ENCODE data around the gene PNKD. TPM values are rescaled to one million over a fixed set of nuclear protein-coding genes. Genes with fewer than 3 reads are reported as not detected.

Gene PNKD
- total and polyA plus RNA-seq, 9 donors: 23.3 to 74.5 (median 48.1) TPM

GRCh38 chr2:218249691-218250090, 20.6 kb upstream of the PNKD start:
- Histone ChIP-seq H3K27me3 (no peaks in the 10 kb centered on the region), H3K9me3 (no peaks in the 10 kb centered on the region), H3K4me3 (no peak overlapping the region), H3K4me1 (ENCODE audit: insufficient read depth) (no peaks in the 10 kb centered on the region), H3K27ac (no peak overlapping the region), H3K36me3 (peaks cover 3% of the 10 kb centered on the region)
- intact Hi-C loops (cut with DNase I): no loop called here
- DNase-seq: no peak
- TF ChIP-seq POLR2A (IDR thresholded peaks at IDR 0.05) (no peak), EP300 (IDR thresholded peaks at IDR 0.05) (no peak)
- 93 to 95% (median 93%) methylated on average over 13 of the region's 13 CpGs for WGBS, 3 donors

- no peaks in the 10 kb centered on the region for H3K27me3 ChIP-seq
- intact Hi-C loops (cut with DNase I): no loop called here
- no peaks in the 10 kb centered on the region for H3K9me3 ChIP-seq
- no peaks in the 10 kb centered on the region for H3K4me1 ChIP-seq (ENCODE audit: insufficient read depth)
- no peak overlapping the region for H3K4me3 ChIP-seq
- H3K27ac ChIP-seq: no peak overlapping the region
- 43 to 55% (median 44%) methylated on average over 7 of the region's 7 CpGs for WGBS, 3 donors
- no peak for DNase-seq
- peaks cover 3% of the 10 kb centered on the region for H3K36me3 ChIP-seq
- TF ChIP-seq POLR2A (IDR thresholded peaks at IDR 0.05) (no peak), CTCF (IDR thresholded peaks at IDR 0.05) (no peak), EP300 (IDR thresholded peaks at IDR 0.05) (no peak)
Observed at GRCh38 chr2:218252509-218253231, 17.6 kb upstream of the PNKD start.

GRCh38 chr2:218253232-218253625, 17.1 kb upstream of the PNKD start:
- Histone ChIP-seq H3K27ac (no peak overlapping the region), H3K4me1 (ENCODE audit: insufficient read depth) (no peaks in the 10 kb centered on the region), H3K27me3 (no peaks in the 10 kb centered on the region), H3K36me3 (peaks cover 3% of the 10 kb centered on the region), H3K9me3 (no peaks in the 10 kb centered on the region), H3K4me3 (no peak overlapping the region)
- WGBS, 3 donors: 57 to 70% (median 60%) methylated on average over 5 of the region's 5 CpGs
- DNase-seq: no peak
- intact Hi-C loops (cut with DNase I): no loop called here
- TF ChIP-seq POLR2A (IDR thresholded peaks at IDR 0.05): no peak
- no peak for TF ChIP-seq EP300 (IDR thresholded peaks at IDR 0.05)
- no peak for TF ChIP-seq CTCF (IDR thresholded peaks at IDR 0.05)

- no peak overlapping the region for H3K27ac ChIP-seq
- H3K4me3 ChIP-seq: no peak overlapping the region
- intact Hi-C loops (cut with DNase I): no loop called here
- TF ChIP-seq EP300 (IDR thresholded peaks at IDR 0.05) (no peak), POLR2A (IDR thresholded peaks at IDR 0.05) (no peak), CTCF (IDR thresholded peaks at IDR 0.05) (no peak)
- H3K4me1 ChIP-seq (ENCODE audit: insufficient read depth): peaks cover 15% of the 10 kb centered on the region
- H3K27me3 ChIP-seq: no peaks in the 10 kb centered on the region
- no peak for DNase-seq
- H3K9me3 ChIP-seq: no peaks in the 10 kb centered on the region
- 68 to 87% (median 72%) methylated on average over 6 of the region's 6 CpGs for WGBS, 3 donors
- H3K36me3 ChIP-seq: no peaks in the 10 kb centered on the region
Observed at GRCh38 chr2:218255446-218255845, 14.9 kb upstream of the PNKD start.

GRCh38 chr2:218256612-218257350, 13.5 kb upstream of the PNKD start:
- intact Hi-C loops (cut with DNase I): no loop called here
- Histone ChIP-seq H3K36me3 (no peaks in the 10 kb centered on the region), H3K4me1 (ENCODE audit: insufficient read depth) (peaks cover 17% of the 10 kb centered on the region), H3K4me3 (no peak overlapping the region), H3K27ac (no peak overlapping the region), H3K9me3 (no peaks in the 10 kb centered on the region), H3K27me3 (no peaks in the 10 kb centered on the region)
- WGBS, 3 donors: 90 to 91% (median 90%) methylated on average over 13 of the region's 13 CpGs
- TF ChIP-seq EP300 (IDR thresholded peaks at IDR 0.05) (no peak), POLR2A (IDR thresholded peaks at IDR 0.05) (no peak), CTCF (IDR thresholded peaks at IDR 0.05) (no peak)
- no peak for DNase-seq
